Lower leg skin (tissue), 3 donors: Measurements from ENCODE around the gene NMB.

Experiments
- POLR2A ChIP-seq, 2 donors: fragments of 450-650 bp; IDR thresholded peaks; one replicate each; pipeline ENCODE4 v1.6.1; 2016 to 2017; ENCODE audit warnings: antibody characterized with exemption in 2 of 2, mild to moderate bottlenecking in 1 of 2, moderate library complexity in 1 of 2
- TF ChIP-seq, protein P1 (sequence below), 3 donors: fragments of 450-650 bp; IDR thresholded peaks; one replicate each; pipeline ENCODE4 v1.5.1; 2016; ENCODE audit warnings: antibody characterized with exemption in 3 of 3, mild to moderate bottlenecking in 3 of 3, moderate library complexity in 2 of 3

DNA sequence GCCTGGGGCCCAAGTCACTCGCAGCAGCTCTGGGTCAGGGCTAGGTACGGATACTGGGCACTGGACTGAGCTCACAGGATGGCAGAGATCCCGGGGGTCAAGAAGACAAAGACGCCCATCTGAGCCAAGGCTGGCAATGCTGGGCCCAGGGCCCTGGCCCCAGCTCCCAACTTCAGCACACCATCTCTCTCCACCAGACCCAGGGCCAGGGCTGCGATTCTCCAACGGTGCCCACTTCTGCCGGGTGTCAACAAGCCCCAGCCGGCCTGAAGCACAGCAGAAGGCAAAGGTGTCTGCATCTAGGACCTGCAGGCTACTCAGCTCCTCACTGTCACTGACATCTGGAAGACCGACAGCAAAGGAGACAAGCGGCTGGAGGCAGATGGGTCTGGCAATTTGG lies 12.5 kb downstream of the NMB start:
- TF ChIP-seq, protein P1, sequence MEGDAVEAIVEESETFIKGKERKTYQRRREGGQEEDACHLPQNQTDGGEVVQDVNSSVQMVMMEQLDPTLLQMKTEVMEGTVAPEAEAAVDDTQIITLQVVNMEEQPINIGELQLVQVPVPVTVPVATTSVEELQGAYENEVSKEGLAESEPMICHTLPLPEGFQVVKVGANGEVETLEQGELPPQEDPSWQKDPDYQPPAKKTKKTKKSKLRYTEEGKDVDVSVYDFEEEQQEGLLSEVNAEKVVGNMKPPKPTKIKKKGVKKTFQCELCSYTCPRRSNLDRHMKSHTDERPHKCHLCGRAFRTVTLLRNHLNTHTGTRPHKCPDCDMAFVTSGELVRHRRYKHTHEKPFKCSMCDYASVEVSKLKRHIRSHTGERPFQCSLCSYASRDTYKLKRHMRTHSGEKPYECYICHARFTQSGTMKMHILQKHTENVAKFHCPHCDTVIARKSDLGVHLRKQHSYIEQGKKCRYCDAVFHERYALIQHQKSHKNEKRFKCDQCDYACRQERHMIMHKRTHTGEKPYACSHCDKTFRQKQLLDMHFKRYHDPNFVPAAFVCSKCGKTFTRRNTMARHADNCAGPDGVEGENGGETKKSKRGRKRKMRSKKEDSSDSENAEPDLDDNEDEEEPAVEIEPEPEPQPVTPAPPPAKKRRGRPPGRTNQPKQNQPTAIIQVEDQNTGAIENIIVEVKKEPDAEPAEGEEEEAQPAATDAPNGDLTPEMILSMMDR (IDR thresholded peaks at IDR 0.05): no peak
- TF ChIP-seq POLR2A (IDR thresholded peaks at IDR 0.05): no peak
